Activated naive CD4-positive, alpha-beta T cell treated with anti-CD3 and anti-CD28 coated beads, Interleukin-2, amount 50 U/mL, for 24 hours (primary cell): Measurements from ENCODE around the gene SLC25A10.
A peak's percentile ranks its signal among the peaks of the same experiment; 100 is the strongest.
"Not testable (repeated sequence)": the region's sequence is repeated elsewhere in the genome, so short reads cannot be mapped to it uniquely, and the experiment has no call there.

Source experiments
- H3K27ac Mint-ChIP-seq: one replicate; pipeline ENCODE4 v1.8.0; 2021; ENCODE audit warnings: mild to moderate bottlenecking, mixed read lengths
- H3K27me3 Mint-ChIP-seq: one replicate; pipeline ENCODE4 v1.8.0; 2021; ENCODE audit warnings: mixed read lengths
- H3K36me3 Mint-ChIP-seq: one replicate; pipeline ENCODE4 v1.8.0; 2021; ENCODE audit warnings: mixed read lengths
- H3K4me1 Mint-ChIP-seq: one replicate; pipeline ENCODE4 v1.8.0; 2021; ENCODE audit warnings: mixed read lengths
- H3K4me3 Mint-ChIP-seq: one replicate; pipeline ENCODE4 v1.8.0; 2021; ENCODE audit warnings: mild to moderate bottlenecking, mixed read lengths
- H3K9me3 Mint-ChIP-seq: one replicate; pipeline ENCODE4 v1.8.0; 2021; ENCODE audit warnings: mixed read lengths

Gene SLC25A10, protein sequence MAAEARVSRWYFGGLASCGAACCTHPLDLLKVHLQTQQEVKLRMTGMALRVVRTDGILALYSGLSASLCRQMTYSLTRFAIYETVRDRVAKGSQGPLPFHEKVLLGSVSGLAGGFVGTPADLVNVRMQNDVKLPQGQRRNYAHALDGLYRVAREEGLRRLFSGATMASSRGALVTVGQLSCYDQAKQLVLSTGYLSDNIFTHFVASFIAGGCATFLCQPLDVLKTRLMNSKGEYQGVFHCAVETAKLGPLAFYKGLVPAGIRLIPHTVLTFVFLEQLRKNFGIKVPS

DNA sequence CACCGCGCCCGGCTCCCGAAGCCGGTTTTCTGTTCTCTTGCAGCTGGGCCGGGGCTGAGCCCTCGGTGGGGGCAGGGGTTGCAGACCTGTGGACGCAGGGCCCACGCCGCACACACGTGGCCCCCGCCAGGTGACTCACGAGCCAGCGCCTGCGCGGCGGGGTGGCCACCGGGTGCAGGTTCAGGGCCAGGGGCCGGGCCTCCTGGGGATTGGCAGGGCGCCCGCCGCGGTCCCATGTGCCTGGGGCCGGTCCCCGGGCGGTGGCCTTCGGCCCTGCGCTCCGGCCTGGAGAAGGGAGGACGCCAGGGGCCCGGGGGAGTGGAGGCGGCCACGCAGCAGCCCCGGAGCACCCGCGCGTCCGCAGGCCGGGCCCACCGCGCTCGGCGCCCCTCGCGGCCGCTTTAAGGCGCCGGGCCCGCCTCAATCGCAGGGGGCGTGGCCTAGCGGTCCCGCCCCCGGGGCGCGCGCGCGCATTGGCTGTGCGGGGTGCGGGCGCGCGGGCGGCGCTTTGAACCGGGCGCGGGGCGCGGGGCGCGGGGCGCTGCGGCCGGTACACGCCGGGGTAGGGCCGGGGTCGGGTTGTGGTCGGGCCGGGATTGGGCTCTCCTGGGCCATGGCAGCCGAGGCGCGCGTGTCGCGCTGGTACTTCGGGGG is at the start of gene SLC25A10:
Gene SLC25A10 (plus strand): TSS at position 471 of the 654 bp plus-strand sequence. CDS start 143 bp downstream, at position 614.
- peak within 1 kb of the TSS; percentile 91 for H3K4me3 Mint-ChIP-seq
- H3K9me3 Mint-ChIP-seq = no peaks in the 10 kb centered on the region
- H3K36me3 Mint-ChIP-seq = no peaks in the 10 kb centered on the region
- peaks cover 12% of the 10 kb centered on the region for H3K4me1 Mint-ChIP-seq
- peak within 1 kb of the TSS; percentile 70 for H3K27ac Mint-ChIP-seq
- H3K27me3 Mint-ChIP-seq = no peaks in the 10 kb centered on the region

DNA sequence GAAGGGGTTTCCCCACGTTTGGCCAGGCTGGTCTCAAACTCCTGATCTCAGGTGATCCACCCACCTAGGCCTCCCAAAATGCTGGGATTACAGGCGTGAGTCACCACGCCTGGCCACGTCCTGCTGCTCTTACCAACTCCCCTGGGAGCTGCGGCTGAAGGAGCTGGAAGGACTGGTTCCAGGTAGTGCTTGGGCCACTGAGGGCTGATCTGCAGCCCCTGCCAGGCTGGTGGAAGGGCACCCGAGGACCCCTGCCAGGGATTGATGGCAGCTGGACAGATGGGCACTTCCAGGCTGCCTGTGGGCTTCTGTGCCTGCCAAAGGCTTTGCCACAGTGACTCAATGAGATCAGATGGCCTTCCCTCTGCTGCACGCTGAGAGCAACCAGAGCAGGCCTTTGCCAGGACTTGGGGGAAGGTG is 48.0 kb upstream of the SLC25A10 start:
- Mint-ChIP-seq H3K4me3 (peak overlapping the region; percentile 30), H3K27me3 (no peaks in the 10 kb centered on the region), H3K4me1 (peaks cover 41% of the 10 kb centered on the region), H3K27ac (no peak overlapping the region), H3K36me3 (peaks cover 6% of the 10 kb centered on the region), H3K9me3 (no peaks in the 10 kb centered on the region)

DNA sequence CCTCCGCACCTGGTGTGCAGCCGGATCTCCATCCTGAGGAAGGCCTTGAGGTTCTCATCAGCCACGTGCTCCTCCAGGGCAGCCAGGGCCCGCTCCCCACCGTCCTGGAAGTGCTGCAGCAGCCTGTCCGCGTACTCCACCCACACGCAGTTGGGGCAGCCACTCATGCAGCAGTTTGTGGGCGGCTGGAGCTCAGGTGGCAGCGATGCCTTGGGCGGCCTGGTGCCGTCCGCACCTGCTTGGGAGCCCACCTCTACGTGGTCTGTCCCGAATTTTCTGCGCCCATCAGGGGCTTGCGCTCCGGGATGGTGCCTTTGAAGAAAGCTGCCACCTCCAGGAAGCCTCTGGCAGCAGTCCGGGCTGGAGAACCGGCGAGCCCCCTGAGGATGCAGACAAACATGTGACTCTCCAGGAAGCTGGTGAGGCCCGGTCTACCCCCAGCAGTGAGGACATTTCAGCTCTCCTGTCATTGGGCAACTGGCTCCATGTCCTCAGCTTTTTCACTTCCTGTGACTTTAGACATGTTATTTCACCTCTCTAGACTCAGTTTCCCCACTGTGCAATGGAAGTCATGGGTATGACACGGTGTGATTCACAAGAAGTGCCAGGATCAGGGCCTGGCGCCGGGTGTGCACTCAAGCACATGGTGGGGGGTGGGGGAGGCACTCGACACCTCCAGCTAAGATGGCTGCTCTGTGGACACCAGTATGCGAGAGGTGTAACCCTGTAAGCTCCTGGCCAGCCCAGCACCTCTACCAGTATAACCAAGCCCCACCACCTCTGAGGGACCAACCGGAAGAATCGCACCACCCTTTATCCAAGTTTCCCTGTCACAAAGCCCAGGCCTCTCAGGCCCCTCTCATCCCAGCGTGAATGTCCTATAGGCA is 46.6 kb upstream of the SLC25A10 start:
- peaks cover 45% of the 10 kb centered on the region for H3K4me1 Mint-ChIP-seq
- peak overlapping the region; percentile 99 for H3K4me3 Mint-ChIP-seq
- peak overlapping the region; percentile 98 for H3K27ac Mint-ChIP-seq
- H3K9me3 Mint-ChIP-seq = no peaks in the 10 kb centered on the region
- H3K36me3 Mint-ChIP-seq = peaks cover 7% of the 10 kb centered on the region
- no peaks in the 10 kb centered on the region for H3K27me3 Mint-ChIP-seq

DNA sequence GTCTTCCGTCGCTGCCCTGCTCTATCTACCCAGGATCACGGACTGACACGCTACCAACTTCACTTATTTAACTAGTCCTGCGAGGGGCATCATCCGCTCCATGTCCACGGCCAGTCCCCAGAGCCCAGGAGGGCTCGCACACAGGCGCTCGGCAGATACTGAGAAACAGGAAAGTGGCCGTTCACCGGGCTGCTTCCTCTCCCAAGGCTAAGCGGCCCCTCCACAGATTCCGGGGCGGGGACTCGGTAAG is 46.1 kb upstream of the SLC25A10 start:
- peaks cover 45% of the 10 kb centered on the region for H3K4me1 Mint-ChIP-seq
- peaks cover 7% of the 10 kb centered on the region for H3K36me3 Mint-ChIP-seq
- H3K4me3 Mint-ChIP-seq = peak overlapping the region; percentile 99
- peak overlapping the region; percentile 98 for H3K27ac Mint-ChIP-seq
- no peaks in the 10 kb centered on the region for H3K27me3 Mint-ChIP-seq
- no peaks in the 10 kb centered on the region for H3K9me3 Mint-ChIP-seq

DNA sequence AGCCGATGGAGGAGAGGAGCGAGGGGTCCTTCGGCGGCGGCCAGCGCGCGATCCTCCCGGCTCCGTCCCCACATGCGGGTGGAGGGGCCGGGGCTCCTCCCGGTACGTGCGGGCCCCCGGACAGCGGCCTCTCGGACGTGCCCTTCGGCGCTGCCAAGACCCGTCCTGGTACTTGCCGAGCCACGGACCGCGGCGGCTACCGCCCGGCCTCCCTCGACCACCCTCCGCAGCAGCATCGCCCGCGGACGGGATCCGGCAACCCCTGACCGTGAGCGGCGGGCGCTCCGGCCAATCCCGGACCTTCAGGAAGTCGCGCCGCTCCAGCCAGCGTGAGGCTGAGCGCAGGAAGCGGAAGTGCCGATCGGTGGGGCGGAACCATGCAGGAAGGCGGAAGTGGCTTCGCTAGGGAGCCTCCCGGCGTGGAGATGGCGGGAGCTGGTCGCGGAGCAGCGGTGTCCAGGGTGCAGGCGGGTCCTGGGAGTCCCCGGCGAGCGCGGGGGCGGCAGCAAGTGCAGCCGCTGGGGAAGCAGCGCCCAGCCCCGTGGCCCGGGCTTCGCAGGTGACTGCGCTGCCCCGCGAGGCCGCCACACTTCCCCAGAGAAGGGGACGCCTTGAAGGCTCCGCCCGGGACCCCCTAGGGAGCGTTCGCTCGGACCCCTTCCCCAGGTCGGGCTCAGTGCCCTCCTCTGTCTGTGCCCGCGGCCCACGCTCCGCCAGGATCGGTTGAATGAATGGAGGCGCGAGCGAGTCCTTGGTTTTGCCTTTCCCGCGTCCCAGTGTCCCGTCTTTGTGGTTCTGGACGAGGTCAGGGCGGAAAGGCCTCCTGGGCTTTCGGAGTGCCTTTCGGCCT is 45.5 kb upstream of the SLC25A10 start, which contains the start of the genes CCDC137 and OXLD1:
Gene CCDC137 (plus strand): TSS at position 396 of the 850 bp plus-strand sequence. CDS start 30 bp downstream, at position 426.
Gene OXLD1 (minus strand): TSS at position 264 of the 850 bp plus-strand sequence. CDS start 28 bp downstream, at position 236.
- H3K4me3 Mint-ChIP-seq = peak within 1 kb of the TSS; percentile 99
- H3K36me3 Mint-ChIP-seq = peaks cover 7% of the 10 kb centered on the region
- H3K4me1 Mint-ChIP-seq = peaks cover 45% of the 10 kb centered on the region
- no peaks in the 10 kb centered on the region for H3K9me3 Mint-ChIP-seq
- no peaks in the 10 kb centered on the region for H3K27me3 Mint-ChIP-seq
- peak within 1 kb of the TSS; percentile 98 for H3K27ac Mint-ChIP-seq

DNA sequence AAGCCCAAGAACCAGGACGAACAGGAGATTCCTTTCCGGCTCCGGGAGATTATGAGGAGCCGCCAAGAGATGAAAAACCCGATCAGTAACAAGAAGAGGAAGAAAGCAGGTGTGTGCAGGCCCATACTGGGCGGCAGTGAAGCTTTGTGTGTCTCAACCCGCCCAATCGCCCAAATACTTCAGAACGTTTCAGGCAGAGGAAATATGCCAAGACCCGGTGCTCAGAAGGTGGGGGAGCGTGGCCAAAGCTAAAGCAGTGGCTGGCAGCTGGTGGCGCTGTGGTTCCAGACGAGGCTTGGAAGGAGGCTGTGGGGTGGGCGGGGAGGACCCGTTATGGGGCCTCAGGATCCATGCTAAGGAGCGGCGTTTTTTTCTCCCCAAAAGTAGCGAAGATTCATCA is 44.3 kb upstream of the SLC25A10 start:
- no peak overlapping the region for H3K27ac Mint-ChIP-seq
- H3K36me3 Mint-ChIP-seq = peaks cover 7% of the 10 kb centered on the region
- peak overlapping the region; percentile 99 for H3K4me3 Mint-ChIP-seq
- H3K27me3 Mint-ChIP-seq = no peaks in the 10 kb centered on the region
- no peaks in the 10 kb centered on the region for H3K9me3 Mint-ChIP-seq
- peaks cover 44% of the 10 kb centered on the region for H3K4me1 Mint-ChIP-seq

DNA sequence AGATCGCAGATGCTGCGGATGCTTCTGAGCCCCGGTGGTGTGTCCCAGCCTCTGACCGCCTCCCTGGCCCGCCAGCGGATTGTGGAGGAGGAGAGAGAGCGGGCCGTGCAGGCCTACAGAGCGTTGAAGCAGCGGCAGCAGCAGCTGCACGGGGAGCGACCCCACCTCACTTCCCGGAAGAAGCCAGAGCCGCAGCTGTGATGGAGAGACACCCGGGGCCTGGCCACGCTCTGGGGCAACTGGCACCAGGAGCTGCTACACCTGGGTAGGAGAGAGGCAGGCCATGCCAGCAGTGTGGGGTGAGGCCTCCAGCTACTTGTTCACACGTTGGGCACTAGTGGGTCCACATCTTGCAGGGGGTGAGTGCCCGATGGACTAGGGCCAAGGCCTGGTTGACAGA is 39.6 kb upstream of the SLC25A10 start:
- Mint-ChIP-seq H3K4me3 (no peak overlapping the region), H3K27me3 (no peaks in the 10 kb centered on the region), H3K27ac (no peak overlapping the region), H3K9me3 (no peaks in the 10 kb centered on the region), H3K36me3 (peaks cover 3% of the 10 kb centered on the region), H3K4me1 (peaks cover 21% of the 10 kb centered on the region)

DNA sequence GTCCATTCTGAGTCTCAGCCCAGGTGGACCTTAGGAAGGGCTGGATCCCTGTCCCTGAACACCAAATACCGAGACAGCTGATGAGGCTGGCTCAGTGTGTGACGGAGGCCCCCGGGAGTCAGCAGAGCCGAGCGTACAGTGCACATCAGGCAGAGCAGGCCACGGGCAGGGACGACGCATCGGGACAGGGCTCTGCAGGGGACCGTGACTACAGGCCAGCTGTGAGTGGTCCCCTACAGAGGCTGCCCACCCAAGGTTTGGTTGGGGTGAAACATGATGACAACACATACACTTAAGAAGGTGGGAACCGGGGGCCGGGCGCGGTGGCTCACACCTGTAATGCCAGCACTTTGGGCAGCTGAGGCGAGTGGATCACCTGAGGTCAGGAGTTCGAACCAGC is 39.1 kb upstream of the SLC25A10 start:
- Mint-ChIP-seq H3K4me3 (no peak overlapping the region), H3K9me3 (no peaks in the 10 kb centered on the region)

DNA sequence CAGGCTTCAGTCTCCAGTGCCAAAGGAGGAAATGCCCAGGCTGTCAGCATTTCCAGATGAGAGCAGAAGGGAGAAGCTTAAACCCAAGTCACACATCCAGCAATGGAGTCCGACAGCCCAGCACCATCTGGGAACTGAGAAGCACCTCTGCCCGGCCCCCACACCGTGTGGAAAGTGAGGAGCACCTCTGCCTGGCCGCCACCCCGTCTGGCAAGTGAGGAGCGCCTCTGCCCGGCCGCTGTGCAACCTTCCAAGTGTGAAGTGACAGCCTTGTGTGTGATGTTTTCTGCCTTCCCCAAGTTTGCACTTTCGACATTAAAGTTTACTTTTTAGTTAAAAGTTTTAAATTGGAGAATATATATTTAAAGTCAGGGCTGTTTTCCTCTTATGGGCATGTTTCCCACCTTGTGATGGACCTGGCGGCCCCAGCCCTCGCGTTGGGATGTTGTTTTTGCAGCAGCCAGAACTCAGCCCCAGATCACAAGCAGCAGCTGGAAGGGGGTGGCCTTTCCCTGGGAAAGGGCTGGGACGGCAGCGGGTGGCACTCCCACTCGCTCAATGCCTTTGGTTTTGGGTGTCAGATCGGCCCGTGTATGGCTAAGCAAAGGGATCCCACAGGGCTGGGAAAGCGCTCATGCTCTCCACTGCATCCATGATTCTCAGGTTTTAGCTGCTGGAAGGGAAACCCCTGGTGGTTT is 38.4 kb upstream of the SLC25A10 start:
- H3K4me1 Mint-ChIP-seq = peaks cover 10% of the 10 kb centered on the region
- H3K36me3 Mint-ChIP-seq = peaks cover 1% of the 10 kb centered on the region
- no peak overlapping the region for H3K4me3 Mint-ChIP-seq

More for the DNA sequence above, 39.1 kb upstream of the SLC25A10 start:
- H3K27me3 Mint-ChIP-seq = no peaks in the 10 kb centered on the region
- H3K27ac Mint-ChIP-seq = no peak overlapping the region
- peaks cover 17% of the 10 kb centered on the region for H3K4me1 Mint-ChIP-seq
- H3K36me3 Mint-ChIP-seq = peaks cover 3% of the 10 kb centered on the region

DNA sequence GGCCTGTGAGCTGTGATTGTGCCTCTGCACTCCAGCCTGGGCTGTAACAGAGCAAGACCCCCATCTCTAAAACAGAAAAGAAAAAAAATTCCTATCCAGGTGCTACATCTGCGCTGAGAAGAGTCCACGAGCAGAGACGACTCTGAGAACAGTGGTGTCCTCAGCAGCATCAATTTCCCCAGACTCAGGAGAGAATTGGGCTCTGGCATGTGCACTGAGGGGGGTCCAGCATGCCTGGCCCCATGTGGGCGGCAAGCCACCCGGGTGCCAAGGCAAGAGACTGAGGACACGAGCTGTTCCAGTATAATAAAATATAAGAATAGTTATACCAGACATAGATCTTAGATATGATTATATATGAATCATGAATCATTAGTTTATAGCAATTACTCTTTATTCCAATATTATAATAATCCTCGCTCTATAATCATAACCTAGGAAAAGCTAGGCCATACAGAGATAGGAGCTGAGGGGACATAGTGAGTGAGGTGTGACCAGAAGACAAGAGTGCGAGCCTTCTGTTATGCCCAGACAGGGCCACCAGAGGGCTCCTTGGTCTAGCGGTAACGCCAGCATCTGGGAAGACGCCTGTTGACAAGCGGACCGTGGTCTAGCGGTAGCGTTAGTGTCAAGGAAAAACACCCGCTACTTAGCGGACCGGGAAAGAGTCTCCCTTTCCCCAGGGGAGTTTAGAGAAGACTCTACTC is 36.4 kb upstream of the SLC25A10 start:
- H3K9me3 Mint-ChIP-seq, H3K36me3 Mint-ChIP-seq, H3K4me3 Mint-ChIP-seq, H3K27me3 Mint-ChIP-seq, H3K4me1 Mint-ChIP-seq, H3K27ac Mint-ChIP-seq: not testable (repeated sequence)

More for the DNA sequence above, 38.4 kb upstream of the SLC25A10 start:
- Mint-ChIP-seq H3K9me3 (no peaks in the 10 kb centered on the region), H3K27me3 (no peaks in the 10 kb centered on the region), H3K27ac (no peak overlapping the region)

DNA sequence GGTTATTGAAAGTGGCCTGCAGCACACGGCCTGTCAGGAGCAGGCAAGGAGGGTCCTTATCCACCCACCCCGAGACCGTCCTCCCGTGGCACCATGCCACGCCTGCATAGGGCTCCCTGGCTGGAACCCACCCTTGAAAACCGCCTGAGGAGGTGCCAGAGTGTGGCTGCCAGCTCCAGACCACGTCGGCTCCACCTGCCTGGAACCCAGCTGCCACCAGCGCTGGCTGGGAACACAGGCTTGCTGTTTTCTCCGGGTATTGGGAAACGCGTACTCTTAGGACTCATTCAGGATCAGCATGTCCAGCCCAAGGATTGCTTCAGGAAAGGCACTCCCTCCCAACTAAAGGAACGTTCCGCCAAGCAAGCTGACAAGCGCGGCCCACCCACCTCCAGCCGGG is 35.2 kb upstream of the SLC25A10 start:
- H3K4me3 Mint-ChIP-seq = no peak overlapping the region
- H3K4me1 Mint-ChIP-seq = peaks cover 6% of the 10 kb centered on the region
- H3K9me3 Mint-ChIP-seq = no peaks in the 10 kb centered on the region
- H3K27me3 Mint-ChIP-seq = no peaks in the 10 kb centered on the region
- no peaks in the 10 kb centered on the region for H3K36me3 Mint-ChIP-seq
- no peak overlapping the region for H3K27ac Mint-ChIP-seq

DNA sequence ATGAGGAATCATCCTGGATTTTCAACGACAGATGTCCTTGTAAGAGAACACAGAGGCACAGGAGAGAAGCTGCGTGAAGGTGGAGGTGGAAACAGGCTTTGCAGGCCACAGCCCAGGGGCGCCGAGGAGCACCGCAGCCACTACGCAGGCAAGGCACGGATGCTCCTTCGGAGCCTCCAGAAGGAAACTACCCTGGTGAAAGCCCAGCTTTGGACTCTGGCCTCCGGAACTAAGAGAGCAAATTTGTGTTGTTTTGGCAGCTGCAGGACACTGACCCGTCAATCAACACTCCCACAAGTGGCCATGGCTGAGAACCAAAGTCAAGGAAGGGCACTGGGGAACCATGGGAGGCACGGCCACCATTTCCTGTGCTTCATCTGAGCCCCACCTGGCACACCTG is 31.9 kb upstream of the SLC25A10 start:
- Mint-ChIP-seq H3K4me3 (peak overlapping the region; percentile 9), H3K9me3 (no peaks in the 10 kb centered on the region), H3K27me3 (no peaks in the 10 kb centered on the region), H3K36me3 (no peaks in the 10 kb centered on the region), H3K4me1 (peaks cover 27% of the 10 kb centered on the region), H3K27ac (no peak overlapping the region)

DNA sequence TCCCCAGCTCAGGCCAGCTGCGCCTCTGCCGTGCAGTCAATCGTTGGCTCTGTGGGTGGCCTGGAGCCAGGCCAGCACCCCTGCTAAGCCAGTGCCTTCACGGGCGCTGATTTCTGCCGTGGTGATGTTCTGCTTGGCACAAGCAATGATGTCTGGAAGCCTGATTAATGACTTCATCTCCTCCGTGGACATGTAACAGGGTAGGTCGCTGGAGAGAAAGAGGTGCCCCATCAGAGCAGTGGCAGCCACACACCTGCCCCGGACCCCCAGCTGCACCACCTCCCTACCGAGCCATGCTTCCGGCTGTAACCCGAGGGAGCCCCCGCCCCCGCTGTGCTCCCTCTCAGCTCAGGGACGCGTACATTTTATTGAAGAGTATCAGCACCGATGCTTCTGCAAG is 30.4 kb upstream of the SLC25A10 start:
- no peaks in the 10 kb centered on the region for H3K27me3 Mint-ChIP-seq
- H3K27ac Mint-ChIP-seq = no peak overlapping the region
- no peaks in the 10 kb centered on the region for H3K9me3 Mint-ChIP-seq
- H3K36me3 Mint-ChIP-seq = peaks cover 3% of the 10 kb centered on the region
- H3K4me3 Mint-ChIP-seq = peak overlapping the region; percentile 11
- H3K4me1 Mint-ChIP-seq = peaks cover 32% of the 10 kb centered on the region

DNA sequence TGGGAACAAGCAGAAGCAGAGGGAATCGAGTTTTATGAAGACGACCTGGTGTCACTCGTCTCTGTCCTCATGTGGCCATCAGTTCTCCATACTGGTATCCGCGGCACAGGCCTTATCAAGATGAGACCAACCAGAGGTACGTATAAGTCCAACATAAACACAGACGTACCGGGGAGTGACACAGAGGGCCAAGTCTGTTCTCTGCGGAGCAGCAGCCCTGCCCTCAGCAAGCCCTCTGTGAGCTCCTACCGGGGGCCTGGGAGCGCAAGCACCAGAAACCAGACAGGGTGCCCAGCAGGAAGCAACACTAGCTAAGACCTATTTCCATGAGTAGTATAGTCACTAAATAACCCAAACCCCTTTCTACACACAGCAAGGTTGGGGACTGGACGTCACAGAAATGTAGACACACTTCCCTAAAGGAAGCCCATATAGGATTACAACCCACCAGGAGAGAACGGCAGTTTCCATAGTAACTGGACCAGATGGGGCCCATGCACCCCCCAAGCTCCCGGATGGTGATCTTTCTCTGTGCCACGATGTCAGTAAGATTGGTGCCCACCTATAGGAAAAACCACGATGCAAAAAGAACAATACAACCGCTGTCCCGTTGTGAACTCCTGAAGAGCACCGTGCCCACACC is 29.4 kb upstream of the SLC25A10 start:
- Mint-ChIP-seq H3K27me3 (no peaks in the 10 kb centered on the region), H3K27ac (peak overlapping the region; percentile 30), H3K9me3 (no peaks in the 10 kb centered on the region), H3K4me1 (peaks cover 39% of the 10 kb centered on the region), H3K4me3 (peak overlapping the region; percentile 94), H3K36me3 (peaks cover 7% of the 10 kb centered on the region)
